Right forelimb (tissue), 1 donor: ENCODE results near the gene PPP2R2C.

Experiments
- DNase-seq: peaks from one replicate; pipeline ENCODE4 v3.0.0-alpha.2; 2018

Gene PPP2R2C

GRCh38 chr4:6472387-6473263, at the start of gene PPP2R2C:
TSS of gene PPP2R2C (minus strand) at chr4:6472614. CDS start at chr4:6472229, 385 bp downstream.
- no peak for DNase-seq

- no peak for DNase-seq
These were observed 48.6 kb upstream of the PPP2R2C start for GRCh38 chr4:6520978-6521377.

- DNase-seq = no peak
These were observed 47.7 kb upstream of the PPP2R2C start for GRCh38 chr4:6520051-6520636.

DNA sequence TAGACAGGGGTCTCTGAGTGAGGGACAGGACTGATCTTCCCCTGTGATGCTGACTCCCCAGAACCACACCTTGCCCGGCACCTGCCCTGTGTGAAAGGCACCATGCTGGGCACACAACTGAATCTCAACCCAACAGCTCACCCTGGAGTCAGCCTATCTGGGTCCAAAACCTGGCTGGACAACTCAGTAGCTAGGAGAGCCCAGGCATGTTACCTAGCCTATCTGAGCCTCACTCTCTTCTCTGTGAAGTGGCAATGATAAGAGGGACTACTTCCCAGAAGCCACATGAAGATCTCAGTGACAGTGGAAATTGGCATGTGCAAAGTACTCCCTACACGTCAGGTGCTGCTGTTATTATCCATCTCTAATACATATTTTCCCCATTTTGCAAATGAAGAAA, 44.8 kb upstream of the PPP2R2C start:
- DNase-seq = no peak

GRCh38 chr4:6516762-6517161, 44.3 kb upstream of the PPP2R2C start:
- no peak for DNase-seq

GRCh38 chr4:6516281-6516680, 43.9 kb upstream of the PPP2R2C start:
- no peak for DNase-seq

DNA sequence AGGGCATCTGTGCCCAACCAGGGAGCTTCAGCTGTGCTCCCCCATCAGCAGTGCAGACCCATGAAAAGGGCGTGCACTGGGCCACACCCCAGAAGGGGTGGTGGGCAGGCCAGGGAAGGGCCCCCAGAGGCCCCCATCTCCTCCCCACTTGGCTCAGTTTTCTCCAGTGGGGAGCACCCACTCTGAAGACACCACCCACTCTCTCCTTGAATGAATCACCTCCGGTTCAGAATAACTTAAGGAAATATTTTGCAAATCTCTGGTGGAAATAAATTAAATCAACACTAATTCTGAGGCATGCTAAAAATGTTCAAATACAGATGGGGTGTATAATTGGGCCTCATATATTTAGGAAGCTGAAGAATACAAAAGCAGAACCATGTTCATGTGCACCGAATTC, 41.3 kb upstream of the PPP2R2C start:
- no peak for DNase-seq

- DNase-seq = no peak
These were observed 37.2 kb upstream of the PPP2R2C start for GRCh38 chr4:6509587-6509986.

- no peak for DNase-seq
These were observed 34.9 kb upstream of the PPP2R2C start for GRCh38 chr4:6507345-6507744.

DNA sequence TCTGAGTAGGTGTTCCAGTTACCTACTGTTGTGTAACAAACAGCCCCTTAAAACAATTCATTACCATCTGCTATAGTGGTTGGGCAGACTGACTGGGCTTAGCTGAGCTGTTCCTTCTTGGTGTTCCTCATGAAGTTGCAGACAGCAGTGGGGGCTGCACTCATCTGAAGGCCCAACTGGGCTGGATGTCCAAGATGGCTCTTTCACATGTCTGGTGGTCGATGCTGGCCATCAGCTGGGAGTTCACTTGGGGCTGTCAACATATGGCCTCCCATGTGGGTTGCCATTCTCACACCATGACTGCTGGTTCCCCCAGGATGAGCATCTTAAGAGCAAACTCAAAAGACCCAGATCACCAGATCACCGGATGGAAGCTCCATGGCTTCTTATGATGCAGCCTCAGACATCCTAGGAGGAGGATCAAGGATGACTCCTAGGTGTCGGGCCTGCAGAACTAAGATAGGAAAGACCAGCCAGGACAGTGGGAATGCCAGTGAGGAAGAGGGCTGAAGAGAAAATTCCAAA, 34.3 kb upstream of the PPP2R2C start:
- DNase-seq = no peak

GRCh38 chr4:6504900-6505496, 32.6 kb upstream of the PPP2R2C start:
- DNase-seq = no peak

DNA sequence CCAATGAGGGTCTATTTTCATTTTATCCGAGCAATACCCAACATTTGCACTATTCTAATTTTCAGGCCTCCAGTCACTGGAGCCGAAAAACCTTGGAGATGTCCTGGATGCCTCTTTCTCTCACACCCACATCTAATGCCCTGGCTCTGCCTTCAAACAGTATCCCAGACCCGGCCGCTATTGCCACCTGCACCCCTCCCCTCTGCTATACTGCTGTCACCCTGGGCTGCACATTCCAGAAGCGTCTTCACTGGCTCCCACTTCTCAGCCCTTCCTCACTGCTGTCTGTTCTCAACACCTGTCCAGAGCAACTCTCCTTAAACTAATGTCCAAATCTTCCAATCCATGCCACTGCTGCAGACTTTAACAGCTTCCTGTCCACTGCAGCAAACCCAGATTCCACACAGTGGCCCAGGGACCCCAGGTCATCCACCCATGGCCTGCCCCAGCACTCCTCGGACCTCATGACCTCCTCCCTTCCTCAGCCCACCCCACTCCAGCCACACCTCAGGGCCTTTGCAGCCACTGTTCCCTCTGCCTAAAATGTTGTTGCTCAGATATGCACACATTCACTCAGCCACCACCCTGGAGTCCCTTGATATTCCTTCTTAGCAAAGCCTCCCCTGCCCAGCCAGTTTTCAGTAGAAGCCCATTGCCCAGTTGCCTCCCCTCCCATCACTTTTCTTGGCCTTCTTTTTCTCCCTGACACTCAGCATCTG, 30.5 kb upstream of the PPP2R2C start:
- no peak for DNase-seq

GRCh38 chr4:6502147-6502546, 29.7 kb upstream of the PPP2R2C start:
- DNase-seq = no peak

DNA sequence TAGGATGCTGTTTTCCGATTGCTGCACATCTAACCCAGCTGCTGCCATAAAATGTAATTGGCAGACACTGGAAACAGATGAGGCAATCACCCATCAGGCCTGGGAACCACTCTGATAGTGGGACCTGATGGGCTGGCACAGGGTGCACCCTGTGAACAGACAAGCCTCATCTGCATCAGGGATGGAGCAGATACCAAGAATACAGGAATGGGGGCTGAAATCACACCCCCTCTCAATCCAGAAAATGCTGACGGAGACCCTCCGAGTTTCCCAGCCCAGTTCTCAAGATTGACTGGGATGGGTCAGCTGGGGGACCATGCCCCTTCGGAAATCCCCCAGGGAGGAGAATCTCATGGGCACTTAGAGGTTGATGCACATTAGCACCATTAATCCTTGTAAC, 28.8 kb upstream of the PPP2R2C start:
- DNase-seq = no peak

DNA sequence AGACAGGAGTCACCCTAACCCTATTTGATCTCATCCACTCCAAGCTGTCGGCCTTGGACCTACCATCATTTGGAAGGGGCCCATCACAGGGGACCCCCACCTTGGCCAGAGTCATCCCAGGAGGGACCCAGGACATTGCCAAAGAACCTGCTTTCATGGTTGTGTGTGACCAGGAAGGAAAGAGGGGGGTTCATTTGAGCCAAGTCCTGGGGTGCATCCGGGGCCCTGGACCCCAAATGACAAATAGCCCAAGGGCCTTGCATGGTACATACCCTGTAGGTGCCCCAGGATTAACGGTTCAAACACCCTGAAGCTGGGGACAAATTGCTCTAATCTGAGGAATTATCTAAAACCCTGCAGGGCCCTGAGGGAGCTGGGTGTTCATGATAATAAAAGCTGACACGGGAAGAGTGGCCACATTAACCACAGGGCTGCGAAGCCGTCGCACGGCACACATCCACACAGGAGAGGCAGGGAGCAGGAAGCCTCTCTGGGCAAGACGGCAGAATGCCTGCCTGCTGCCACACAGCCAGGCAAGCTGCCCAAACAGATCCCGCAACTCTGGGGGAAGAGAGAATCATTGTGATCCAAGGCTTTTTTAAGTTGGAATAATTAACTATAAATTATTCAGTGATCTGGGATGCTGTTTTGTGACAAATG, 28.2 kb upstream of the PPP2R2C start:
- DNase-seq = no peak

GRCh38 chr4:6499238-6499600, 26.8 kb upstream of the PPP2R2C start:
- no peak for DNase-seq

DNA sequence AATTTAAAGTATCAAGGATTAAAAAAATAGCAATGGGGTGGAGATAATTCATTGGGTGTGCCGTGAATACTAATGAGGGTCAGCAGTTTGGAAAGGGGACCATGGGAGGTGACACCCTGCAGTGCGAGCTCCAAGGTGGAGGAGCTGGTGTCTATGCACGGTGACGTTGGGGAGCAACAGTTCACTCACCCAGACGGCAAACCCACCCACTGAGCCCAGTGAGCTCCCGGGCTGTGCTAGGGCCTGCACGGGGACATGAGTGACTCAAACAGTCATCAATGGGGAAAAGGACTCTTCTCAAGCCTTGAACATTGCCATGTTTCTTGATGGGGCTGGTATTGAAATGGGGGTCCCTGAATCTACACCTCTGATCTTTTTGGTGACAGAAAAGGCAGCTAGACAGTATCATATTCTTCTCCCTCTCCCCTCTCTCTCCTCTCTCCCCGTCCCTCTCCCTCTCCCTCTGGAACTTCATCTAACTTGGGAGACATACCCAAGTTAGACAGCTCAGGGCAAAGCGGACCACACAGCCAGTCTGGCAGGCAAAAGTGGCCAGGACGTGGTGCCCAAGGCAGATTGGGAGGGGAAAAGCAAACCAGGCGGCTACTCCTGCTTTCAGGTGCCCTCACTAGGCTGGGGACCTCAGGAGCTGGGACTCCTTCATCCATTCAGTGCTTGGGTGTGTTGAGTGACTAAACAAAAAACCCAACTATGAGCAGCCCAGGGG, 26.3 kb upstream of the PPP2R2C start:
- DNase-seq = no peak

DNA sequence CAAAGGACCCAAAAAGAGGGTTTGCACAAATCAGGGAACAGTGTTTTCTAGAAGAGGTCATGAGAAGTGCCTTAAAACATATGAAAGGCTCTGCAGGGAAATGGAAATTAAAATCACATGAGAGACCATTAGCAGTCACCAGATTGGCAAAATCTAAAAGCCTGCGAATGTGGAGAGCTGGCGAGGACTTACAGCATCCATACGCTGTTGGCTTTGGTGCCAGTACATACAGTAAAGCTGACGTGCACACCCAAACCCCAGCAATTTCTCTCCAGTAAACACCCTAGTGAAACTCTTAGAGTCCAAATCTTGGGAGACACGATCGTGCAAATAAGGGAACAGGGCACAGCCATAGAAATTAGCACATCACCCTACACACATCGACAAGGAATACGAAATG, 25.4 kb upstream of the PPP2R2C start:
- DNase-seq = no peak

DNA sequence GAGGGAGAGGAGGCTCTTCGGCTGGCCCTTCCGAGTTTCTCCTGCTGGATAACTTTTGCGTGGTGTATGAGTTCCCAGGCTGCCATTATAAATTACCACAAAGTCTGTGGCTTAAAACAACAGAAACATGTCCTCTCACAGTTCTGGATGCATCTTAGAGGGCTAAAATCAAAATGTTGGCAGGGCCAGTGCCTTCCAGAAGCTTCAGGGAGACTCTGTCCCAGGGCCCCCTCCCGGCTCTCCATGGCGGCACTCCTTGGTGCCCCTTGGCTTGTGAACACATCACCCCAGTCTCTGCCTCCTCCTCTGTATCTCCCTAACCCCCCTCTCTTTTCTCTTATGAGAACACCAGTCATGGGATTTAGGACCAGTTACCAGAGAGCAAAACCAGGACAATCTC, 23.3 kb upstream of the PPP2R2C start:
- DNase-seq = no peak

DNA sequence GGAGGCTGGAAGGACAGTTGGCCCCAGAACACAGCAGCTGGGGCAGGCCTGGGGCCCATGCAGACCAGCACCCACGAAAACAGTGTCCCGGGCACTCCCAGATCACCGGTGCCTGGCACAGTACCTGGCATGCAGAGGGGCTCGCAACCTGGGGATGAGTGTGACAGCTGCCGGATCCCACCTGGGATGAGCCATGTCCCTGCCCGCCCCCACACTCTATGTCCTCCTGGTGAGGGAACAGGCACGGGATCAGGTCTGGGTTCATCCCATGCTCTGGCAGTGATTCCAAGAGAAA, 22.8 kb upstream of the PPP2R2C start:
- DNase-seq = no peak

- DNase-seq = no peak
These were observed 22.2 kb upstream of the PPP2R2C start for GRCh38 chr4:6494431-6495295.
